HCT116 (cell line): ENCODE results near the gene ASAP2.

Experiments
- CEBPB ChIP-seq: IDR thresholded peaks from 2 replicates; pipeline ENCODE4 v1.6.1; 2012; ENCODE audit warnings: low read depth
- EZH2 ChIP-seq: fragments of 200-600 bp; sonication (generic); IDR thresholded peaks from 2 replicates; pipeline ENCODE4 v1.6.1; 2017; ENCODE audit warnings: antibody characterized with exemption, mixed run types
- EZH2phosphoT487 ChIP-seq: fragments of 200-600 bp; IDR thresholded peaks from 2 replicates; pipeline ENCODE4 v1.6.1; 2018; ENCODE audit warnings: antibody characterized with exemption, borderline replicate concordance
- JUND ChIP-seq: IDR thresholded peaks from 2 replicates; pipeline ENCODE4 v1.6.1; 2012
- RAD21 ChIP-seq: IDR thresholded peaks from 2 replicates; pipeline ENCODE4 v1.6.1; 2012; ENCODE audit warnings: low read depth, mild to moderate bottlenecking
- YY1 ChIP-seq: IDR thresholded peaks from 2 replicates; pipeline ENCODE4 v1.6.1; 2011; ENCODE audit warnings: low read length, low read depth, moderate library complexity, mild to moderate bottlenecking; ENCODE audit not compliant: insufficient replicate concordance; ENCODE audit errors: extremely low read depth
- ZNF274 ChIP-seq: fragments of 200-500 bp; sonication (Bioruptor generic); IDR thresholded peaks from 2 replicates; pipeline ENCODE4 v1.6.1; 2014; ENCODE audit warnings: mild to moderate bottlenecking, low read depth, low read length, inconsistent platforms
- TF ChIP-seq, protein P1 (sequence below), 3 experiments: fragments of 200-600 bp in 1 of 3; sonication (generic) in 1 of 3; IDR thresholded peaks in 2 of 3; conservative IDR thresholded peaks in 1 of 3; 2 replicates each; pipeline ENCODE4 v1.5.1; 2012 to 2017; ENCODE audit warnings: low read depth in 2 of 3, low read length in 2 of 3, antibody characterized with exemption in 1 of 3, borderline replicate concordance in 1 of 3, control low read depth in 1 of 3, mild to moderate bottlenecking in 1 of 3, mixed read lengths in 1 of 3, mixed run types in 1 of 3, moderate library complexity in 1 of 3; ENCODE audit not compliant: insufficient read depth in 1 of 3
- TF ChIP-seq, protein P2 (sequence below): IDR thresholded peaks from 2 replicates; pipeline ENCODE4 v1.6.1; 2011; ENCODE audit warnings: mild to moderate bottlenecking, low read length, moderate library complexity; ENCODE audit not compliant: insufficient replicate concordance; ENCODE audit errors: extremely low read depth
- TF ChIP-seq, protein P3 (sequence below): IDR thresholded peaks from 2 replicates; pipeline ENCODE4 v1.6.1; 2012
- TF ChIP-seq, protein P4 (sequence below): IDR thresholded peaks from 2 replicates; pipeline ENCODE4 v1.6.1; 2012; ENCODE audit warnings: low read depth
- TF ChIP-seq, protein P5 (sequence below): IDR thresholded peaks from 2 replicates; pipeline ENCODE4 v1.6.1; 2012

DNA sequence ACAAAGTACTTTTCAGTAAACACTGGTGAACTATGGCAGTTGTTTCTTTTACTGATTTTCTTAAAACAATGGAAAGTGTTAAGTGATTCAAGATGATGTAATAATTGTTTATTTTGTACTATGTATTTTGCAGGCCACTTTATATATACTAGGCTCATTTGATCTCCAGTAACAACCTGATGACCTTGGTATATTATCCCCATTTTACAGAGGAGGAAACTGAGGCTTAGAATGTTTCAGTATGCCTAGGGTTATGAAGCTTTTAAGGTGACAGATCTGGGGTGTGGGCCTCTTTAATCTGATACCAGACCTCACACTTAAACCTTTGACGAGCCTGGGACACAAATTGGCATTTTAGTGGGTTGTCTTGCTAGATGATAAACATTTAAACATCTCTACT lies 153.5 kb downstream of the ASAP2 start:
- TF ChIP-seq, protein P1, sequence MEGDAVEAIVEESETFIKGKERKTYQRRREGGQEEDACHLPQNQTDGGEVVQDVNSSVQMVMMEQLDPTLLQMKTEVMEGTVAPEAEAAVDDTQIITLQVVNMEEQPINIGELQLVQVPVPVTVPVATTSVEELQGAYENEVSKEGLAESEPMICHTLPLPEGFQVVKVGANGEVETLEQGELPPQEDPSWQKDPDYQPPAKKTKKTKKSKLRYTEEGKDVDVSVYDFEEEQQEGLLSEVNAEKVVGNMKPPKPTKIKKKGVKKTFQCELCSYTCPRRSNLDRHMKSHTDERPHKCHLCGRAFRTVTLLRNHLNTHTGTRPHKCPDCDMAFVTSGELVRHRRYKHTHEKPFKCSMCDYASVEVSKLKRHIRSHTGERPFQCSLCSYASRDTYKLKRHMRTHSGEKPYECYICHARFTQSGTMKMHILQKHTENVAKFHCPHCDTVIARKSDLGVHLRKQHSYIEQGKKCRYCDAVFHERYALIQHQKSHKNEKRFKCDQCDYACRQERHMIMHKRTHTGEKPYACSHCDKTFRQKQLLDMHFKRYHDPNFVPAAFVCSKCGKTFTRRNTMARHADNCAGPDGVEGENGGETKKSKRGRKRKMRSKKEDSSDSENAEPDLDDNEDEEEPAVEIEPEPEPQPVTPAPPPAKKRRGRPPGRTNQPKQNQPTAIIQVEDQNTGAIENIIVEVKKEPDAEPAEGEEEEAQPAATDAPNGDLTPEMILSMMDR (IDR thresholded peaks at IDR 0.05 in 2 of 3, conservative IDR thresholded peaks at IDR 0.05 in 1 of 3; ENCODE audit: borderline replicate concordance in 1 of 3, insufficient read depth in 1 of 3, low read depth in 2 of 3, low read length in 2 of 3) = no peak
- TF ChIP-seq, protein P2, sequence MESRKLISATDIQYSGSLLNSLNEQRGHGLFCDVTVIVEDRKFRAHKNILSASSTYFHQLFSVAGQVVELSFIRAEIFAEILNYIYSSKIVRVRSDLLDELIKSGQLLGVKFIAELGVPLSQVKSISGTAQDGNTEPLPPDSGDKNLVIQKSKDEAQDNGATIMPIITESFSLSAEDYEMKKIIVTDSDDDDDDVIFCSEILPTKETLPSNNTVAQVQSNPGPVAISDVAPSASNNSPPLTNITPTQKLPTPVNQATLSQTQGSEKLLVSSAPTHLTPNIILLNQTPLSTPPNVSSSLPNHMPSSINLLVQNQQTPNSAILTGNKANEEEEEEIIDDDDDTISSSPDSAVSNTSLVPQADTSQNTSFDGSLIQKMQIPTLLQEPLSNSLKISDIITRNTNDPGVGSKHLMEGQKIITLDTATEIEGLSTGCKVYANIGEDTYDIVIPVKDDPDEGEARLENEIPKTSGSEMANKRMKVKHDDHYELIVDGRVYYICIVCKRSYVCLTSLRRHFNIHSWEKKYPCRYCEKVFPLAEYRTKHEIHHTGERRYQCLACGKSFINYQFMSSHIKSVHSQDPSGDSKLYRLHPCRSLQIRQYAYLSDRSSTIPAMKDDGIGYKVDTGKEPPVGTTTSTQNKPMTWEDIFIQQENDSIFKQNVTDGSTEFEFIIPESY = no peak
- TF ChIP-seq, protein P3, sequence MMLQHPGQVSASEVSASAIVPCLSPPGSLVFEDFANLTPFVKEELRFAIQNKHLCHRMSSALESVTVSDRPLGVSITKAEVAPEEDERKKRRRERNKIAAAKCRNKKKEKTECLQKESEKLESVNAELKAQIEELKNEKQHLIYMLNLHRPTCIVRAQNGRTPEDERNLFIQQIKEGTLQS = no peak
- TF ChIP-seq, protein P4, sequence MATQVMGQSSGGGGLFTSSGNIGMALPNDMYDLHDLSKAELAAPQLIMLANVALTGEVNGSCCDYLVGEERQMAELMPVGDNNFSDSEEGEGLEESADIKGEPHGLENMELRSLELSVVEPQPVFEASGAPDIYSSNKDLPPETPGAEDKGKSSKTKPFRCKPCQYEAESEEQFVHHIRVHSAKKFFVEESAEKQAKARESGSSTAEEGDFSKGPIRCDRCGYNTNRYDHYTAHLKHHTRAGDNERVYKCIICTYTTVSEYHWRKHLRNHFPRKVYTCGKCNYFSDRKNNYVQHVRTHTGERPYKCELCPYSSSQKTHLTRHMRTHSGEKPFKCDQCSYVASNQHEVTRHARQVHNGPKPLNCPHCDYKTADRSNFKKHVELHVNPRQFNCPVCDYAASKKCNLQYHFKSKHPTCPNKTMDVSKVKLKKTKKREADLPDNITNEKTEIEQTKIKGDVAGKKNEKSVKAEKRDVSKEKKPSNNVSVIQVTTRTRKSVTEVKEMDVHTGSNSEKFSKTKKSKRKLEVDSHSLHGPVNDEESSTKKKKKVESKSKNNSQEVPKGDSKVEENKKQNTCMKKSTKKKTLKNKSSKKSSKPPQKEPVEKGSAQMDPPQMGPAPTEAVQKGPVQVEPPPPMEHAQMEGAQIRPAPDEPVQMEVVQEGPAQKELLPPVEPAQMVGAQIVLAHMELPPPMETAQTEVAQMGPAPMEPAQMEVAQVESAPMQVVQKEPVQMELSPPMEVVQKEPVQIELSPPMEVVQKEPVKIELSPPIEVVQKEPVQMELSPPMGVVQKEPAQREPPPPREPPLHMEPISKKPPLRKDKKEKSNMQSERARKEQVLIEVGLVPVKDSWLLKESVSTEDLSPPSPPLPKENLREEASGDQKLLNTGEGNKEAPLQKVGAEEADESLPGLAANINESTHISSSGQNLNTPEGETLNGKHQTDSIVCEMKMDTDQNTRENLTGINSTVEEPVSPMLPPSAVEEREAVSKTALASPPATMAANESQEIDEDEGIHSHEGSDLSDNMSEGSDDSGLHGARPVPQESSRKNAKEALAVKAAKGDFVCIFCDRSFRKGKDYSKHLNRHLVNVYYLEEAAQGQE = no peak
- TF ChIP-seq RAD21 (no peak), YY1 (no peak), EZH2 (no peak), CEBPB (no peak), ZNF274 (no peak), EZH2phosphoT487 (no peak), JUND (no peak)
- TF ChIP-seq, protein P5, sequence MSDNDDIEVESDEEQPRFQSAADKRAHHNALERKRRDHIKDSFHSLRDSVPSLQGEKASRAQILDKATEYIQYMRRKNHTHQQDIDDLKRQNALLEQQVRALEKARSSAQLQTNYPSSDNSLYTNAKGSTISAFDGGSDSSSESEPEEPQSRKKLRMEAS = no peak
